H1 (cell line): ENCODE measurements around the gene ANK3. TPM values are rescaled to one million over a fixed set of nuclear protein-coding genes. Genes with fewer than 3 reads are reported as not detected.

ENCODE experiments used
- CTCF ChIA-PET: fragments of 300-600 bp; sonication (Branson Sonifier 250); formaldehyde crosslinking; loops from one replicate; lab custom pipeline; 2021; ENCODE audit not compliant: partially characterized antibody; lab: Charles Lee
- POLR2A ChIA-PET: fragments of 300-600 bp; sonication (Branson Sonifier 250); formaldehyde crosslinking; loops from one replicate; lab custom pipeline; 2021; ENCODE audit warnings: inconsistent platforms; ENCODE audit not compliant: partially characterized antibody; lab: Charles Lee
- DNase-seq, 2 experiments: peaks; one replicate each; pipeline versions ENCODE4 v3.0.0 to v3.0.0-alpha.2; 2010 to 2022; ENCODE audit warnings: low spot score in 2 of 2, low read depth in 1 of 2, mixed read lengths in 1 of 2
- FAIRE-seq: peaks from 2 replicates; lab custom pipeline; 2011; peaks lifted over from hg19 to GRCh38; lab: Jason Lieb, UNC
- H2AFZ ChIP-seq: 2 replicates; pipeline ENCODE4 v1.8.1; 2012; ENCODE audit warnings: low read length, inconsistent platforms
- H2AK5ac ChIP-seq: 2 replicates; pipeline ENCODE4 v1.6.1; 2013; ENCODE audit warnings: low read depth, low read length
- H2BK120ac ChIP-seq: replicated peaks from 2 replicates; pipeline ENCODE3; 2013; ENCODE audit warnings: low read depth, low read length, inconsistent platforms
- H2BK12ac ChIP-seq: 2 replicates; pipeline ENCODE4 v1.6.1; 2013; ENCODE audit warnings: low read depth, low read length
- H2BK15ac ChIP-seq: 2 replicates; pipeline ENCODE4 v1.6.1; 2013; ENCODE audit warnings: low read length
- H2BK20ac ChIP-seq: 2 replicates; pipeline ENCODE4 v1.6.1; 2013; ENCODE audit warnings: low read length
- H2BK5ac ChIP-seq: 2 replicates; pipeline ENCODE4 v1.6.1; 2013; ENCODE audit warnings: low read depth, low read length
- H3K14ac ChIP-seq: 2 replicates; pipeline ENCODE4 v1.6.1; 2013; ENCODE audit warnings: inconsistent platforms; ENCODE audit not compliant: insufficient read length
- H3K18ac ChIP-seq: 2 replicates; pipeline ENCODE4 v1.6.1; 2013; ENCODE audit warnings: low read length; ENCODE audit errors: extremely low read depth
- H3K23ac ChIP-seq: 2 replicates; pipeline ENCODE4 v1.6.1; 2013; ENCODE audit warnings: inconsistent platforms; ENCODE audit not compliant: insufficient read length
- H3K23me2 ChIP-seq: 2 replicates; pipeline ENCODE4 v1.6.1; 2013; ENCODE audit warnings: low read depth, low read length
- H3K27ac ChIP-seq: 2 replicates; pipeline ENCODE4 v1.6.1; 2011; ENCODE audit warnings: low read depth, low read length, inconsistent platforms
- H3K27me3 ChIP-seq, 4 experiments: replicated peaks in 1 of 4; 1 replicate in 1 of 4; 2 replicates in 3 of 4; pipeline versions ENCODE4 v1.6.1 to v1.8.1; 2011 to 2013; ENCODE audit warnings: low read length in 3 of 4, mild to moderate bottlenecking in 3 of 4, inconsistent platforms in 2 of 4, mixed read lengths in 2 of 4, moderate library complexity in 1 of 4; ENCODE audit not compliant: control insufficient read depth in 3 of 4, insufficient read depth in 3 of 4; ENCODE audit errors: extremely low read depth in 1 of 4
- H3K36me3 ChIP-seq, 4 experiments: 2 replicates each; pipeline versions ENCODE4 v1.6.1 to v1.8.1; 2011 to 2013; ENCODE audit warnings: mild to moderate bottlenecking in 4 of 4, low read length in 3 of 4, moderate library complexity in 2 of 4, control low read depth in 1 of 4, inconsistent platforms in 1 of 4; ENCODE audit not compliant: insufficient read depth in 4 of 4, control insufficient read depth in 2 of 4
- H3K4ac ChIP-seq: replicated peaks from 2 replicates; pipeline ENCODE3; 2013; ENCODE audit warnings: low read length, low read depth, mixed read lengths, inconsistent platforms; ENCODE audit not compliant: insufficient read length
- H3K4me1 ChIP-seq, 4 experiments: replicated peaks in 1 of 4; 1 replicate in 1 of 4; 2 replicates in 3 of 4; pipeline versions ENCODE4 v1.6.1 to v1.8.1; 2011 to 2013; ENCODE audit warnings: low read length in 3 of 4, inconsistent platforms in 2 of 4, mixed read lengths in 1 of 4; ENCODE audit not compliant: insufficient read depth in 4 of 4, control insufficient read depth in 3 of 4
- H3K4me2 ChIP-seq, 2 experiments: 2 replicates each; pipeline versions ENCODE4 v1.6.1 to v1.8.1; 2011 to 2013; ENCODE audit warnings: low read depth in 2 of 2, low read length in 2 of 2, control low read depth in 1 of 2, inconsistent platforms in 1 of 2, mild to moderate bottlenecking in 1 of 2; ENCODE audit not compliant: insufficient read depth in 1 of 2
- H3K4me3 ChIP-seq, 4 experiments: fragments of 200-600, 300-600 bp in 1 of 4; sonication (generic), shearing (Covaris generic), sonication (Bioruptor Twin) in 1 of 4; 2 replicates each; pipeline versions ENCODE4 v1.5.1 to v1.8.1; 2011 to 2016; ENCODE audit warnings: low read length in 4 of 4, low read depth in 3 of 4, control low read depth in 2 of 4, inconsistent platforms in 2 of 4, mild to moderate bottlenecking in 2 of 4, mixed read lengths in 1 of 4, moderate library complexity in 1 of 4; ENCODE audit not compliant: insufficient read depth in 2 of 4; ENCODE audit errors: extremely low read depth in 1 of 4
- H3K56ac ChIP-seq: replicated peaks from 2 replicates; pipeline ENCODE3; 2013; ENCODE audit warnings: low read depth, mild to moderate bottlenecking, mixed read lengths, low read length, inconsistent platforms; ENCODE audit not compliant: insufficient read length
- H3K79me1 ChIP-seq: 2 replicates; pipeline ENCODE4 v1.6.1; 2013; ENCODE audit warnings: low read depth, low read length, control low read depth
- H3K79me2 ChIP-seq, 2 experiments: 2 replicates each; pipeline versions ENCODE4 v1.6.1 to v1.8.1; 2012 to 2013; ENCODE audit warnings: low read length in 2 of 2, mild to moderate bottlenecking in 2 of 2, inconsistent platforms in 1 of 2; ENCODE audit not compliant: insufficient read depth in 2 of 2, control insufficient read depth in 1 of 2
- H3K9ac ChIP-seq, 4 experiments: replicated peaks in 1 of 4; 1 replicate in 1 of 4; 2 replicates in 3 of 4; pipeline versions ENCODE4 v1.6.1 to v1.8.1; 2011 to 2013; ENCODE audit warnings: low read depth in 3 of 4, low read length in 3 of 4, control low read depth in 2 of 4, mild to moderate bottlenecking in 2 of 4, moderate library complexity in 2 of 4, inconsistent platforms in 1 of 4; ENCODE audit errors: extremely low read depth in 1 of 4
- H3K9me3 ChIP-seq, 2 experiments: 2 replicates each; pipeline versions ENCODE4 v1.6.1 to v1.8.1; 2012 to 2013; ENCODE audit warnings: mild to moderate bottlenecking in 2 of 2, moderate library complexity in 2 of 2, control low read depth in 1 of 2, inconsistent platforms in 1 of 2, low read depth in 1 of 2, low read length in 1 of 2, mixed read lengths in 1 of 2; ENCODE audit not compliant: insufficient read depth in 2 of 2
- H4K20me1 ChIP-seq, 2 experiments: replicated peaks in 1 of 2; 2 replicates each; pipeline versions ENCODE3 to v1.8.1; 2011 to 2013; ENCODE audit warnings: inconsistent platforms in 2 of 2, low read length in 2 of 2, mild to moderate bottlenecking in 1 of 2; ENCODE audit not compliant: insufficient read depth in 2 of 2, control insufficient read depth in 1 of 2
- H4K5ac ChIP-seq: 2 replicates; pipeline ENCODE4 v1.6.1; 2013; ENCODE audit warnings: low read length, low read depth, mixed read lengths, inconsistent platforms; ENCODE audit not compliant: insufficient read length
- H4K8ac ChIP-seq: 2 replicates; pipeline ENCODE4 v1.8.0; 2013; ENCODE audit warnings: mild to moderate bottlenecking, moderate library complexity, low read length, inconsistent platforms; ENCODE audit not compliant: insufficient read depth; ENCODE audit errors: extremely low read depth
- H4K91ac ChIP-seq: replicated peaks from 2 replicates; pipeline ENCODE3; 2013; ENCODE audit warnings: low read length, mixed read lengths, inconsistent platforms; ENCODE audit not compliant: insufficient read length
- ASH2L ChIP-seq: fragments of 200-600, 300-600 bp; sonication (generic); IDR thresholded peaks from one replicate; pipeline ENCODE4 v1.7.1; 2017; ENCODE audit warnings: low read length
- BACH1 ChIP-seq: IDR thresholded peaks from 2 replicates; pipeline ENCODE4 v1.6.1; 2012; ENCODE audit warnings: low read length, improper control_type of control experiment
- CBX5 ChIP-seq: fragments of 300-800, 300-1000 bp; sonication (generic); IDR thresholded peaks from 2 replicates; pipeline ENCODE4 v1.7.1; 2016; ENCODE audit warnings: antibody characterized with exemption, low read length, low read depth
- CHD1 ChIP-seq: IDR thresholded peaks from 2 replicates; pipeline ENCODE4 v1.6.1; 2012; ENCODE audit warnings: low read depth, low read length, improper control_type of control experiment
- EP300 ChIP-seq, 2 experiments: IDR thresholded peaks; 1 replicate in 1 of 2; 2 replicates in 1 of 2; pipeline ENCODE4 v1.6.1; 2011 to 2012; ENCODE audit warnings: low read depth in 2 of 2, low read length in 2 of 2, mild to moderate bottlenecking in 2 of 2, borderline replicate concordance in 1 of 2, inconsistent platforms in 1 of 2, moderate library complexity in 1 of 2
- GTF2F1 ChIP-seq: IDR thresholded peaks from 2 replicates; pipeline ENCODE4 v1.6.1; 2012; ENCODE audit warnings: low read depth, low read length, improper control_type of control experiment, borderline replicate concordance
- HDAC2 ChIP-seq, 2 experiments: fragments of 300-600 bp in 1 of 2; sonication (generic) in 1 of 2; IDR thresholded peaks; 2 replicates each; pipeline ENCODE4 v1.6.1; 2011 to 2012; ENCODE audit warnings: low read depth in 2 of 2, low read length in 2 of 2, mild to moderate bottlenecking in 2 of 2, moderate library complexity in 2 of 2, borderline replicate concordance in 1 of 2, inconsistent platforms in 1 of 2
- HDAC6 ChIP-seq: IDR thresholded peaks from one replicate; pipeline ENCODE4 v1.7.1; 2012; ENCODE audit warnings: low read depth, mild to moderate bottlenecking, inconsistent platforms, low read length, moderate library complexity
- RAD21 ChIP-seq, 2 experiments: IDR thresholded peaks in 1 of 2; conservative IDR thresholded peaks in 1 of 2; 2 replicates each; pipeline ENCODE4 v1.6.1; 2011; ENCODE audit warnings: low read depth in 2 of 2, low read length in 2 of 2, improper control_type of control experiment in 1 of 2, inconsistent platforms in 1 of 2, mild to moderate bottlenecking in 1 of 2, moderate library complexity in 1 of 2
- TEAD4 ChIP-seq: IDR thresholded peaks from 2 replicates; pipeline ENCODE4 v1.6.1; 2012; ENCODE audit warnings: low read depth, low read length, inconsistent platforms, mixed read lengths
- ZNF274 ChIP-seq: IDR thresholded peaks from 2 replicates; pipeline ENCODE4 v1.7.0; 2012; ENCODE audit warnings: low read length, borderline replicate concordance; ENCODE audit errors: extremely low read depth
- polyA plus RNA-seq, 7 experiments: library from polyadenylated mRNA; depleted of rRNA in 3 of 7; stranded (reverse) in 5 of 7; unstranded in 2 of 7; fragments of >200 nt in 5 of 7; fragments of 200-250 nt in 2 of 7; gene quantifications; 1 replicate in 5 of 7; 2 replicates in 1 of 7; 4 replicates in 1 of 7; pipeline versions ENCODE4 v1.2.1 to v1.2.3, GENCODE V29; 2011 to 2013; ENCODE audit warnings: missing spikeins in 2 of 7, mixed read lengths in 2 of 7
- total RNA-seq: library from RNA; stranded (reverse); fragmentation: NEBNext Ultra II Directional; extraction: Animal tissue kit (Norgen Biotek cat#: 25700); gene quantifications from 2 replicates; pipeline ENCODE4 v1.2.1, GENCODE V29; 2021
- TF ChIP-seq, protein P1 (sequence below): IDR thresholded peaks from 2 replicates; pipeline ENCODE4 v1.6.1; 2012; ENCODE audit warnings: inconsistent platforms
- TF ChIP-seq, protein P2 (sequence below): IDR thresholded peaks from 2 replicates; pipeline ENCODE4 v1.6.1; 2011; ENCODE audit warnings: low read length, improper control_type of control experiment

Gene ANK3
- total and polyA plus RNA-seq, 2 of the 8 experiments (the other 6 are each of a cell fraction or from before 2014, with no cell fraction given), result 18.1 to 67.9 TPM

DNA sequence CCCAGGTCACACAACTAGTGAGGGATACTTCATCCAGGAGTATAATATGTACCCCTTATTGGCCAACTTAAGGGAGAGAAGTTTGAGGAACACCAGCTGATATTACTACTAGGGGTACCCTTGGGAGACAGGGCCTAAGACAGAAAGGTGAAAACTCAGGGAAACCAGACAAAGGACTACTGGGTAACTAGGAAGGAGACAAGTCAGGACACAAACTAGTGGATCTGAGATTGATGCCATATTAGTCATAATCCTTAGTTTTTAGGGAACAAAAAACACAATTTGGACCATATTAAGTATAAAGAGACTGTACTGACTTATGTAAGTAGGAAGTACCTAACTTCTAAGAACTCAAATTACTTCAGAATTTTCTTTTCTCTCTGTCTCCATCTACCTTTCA is 404.0 kb downstream of the ANK3 start:
- H3K36me3 ChIP-seq, result no peaks in the 10 kb centered on the region
- no peaks in the 10 kb centered on the region; the same call in 1 of the 2 replicates for H3K23me2 ChIP-seq
- no peak overlapping the region for H4K8ac ChIP-seq
- no peak overlapping the region for H3K4ac ChIP-seq
- H3K27me3 ChIP-seq, result no peaks in the 10 kb centered on the region
- H3K9me3 ChIP-seq, result no peaks in the 10 kb centered on the region
- no peak overlapping the region for H2BK15ac ChIP-seq
- no peak overlapping the region for H3K14ac ChIP-seq
- no peak overlapping the region for H3K27ac ChIP-seq
- H2AK5ac ChIP-seq, result no peak overlapping the region
- no peaks in the 10 kb centered on the region for H3K79me2 ChIP-seq
- no peak overlapping the region for H3K4me2 ChIP-seq
- no peak overlapping the region for H3K23ac ChIP-seq
- POLR2A ChIA-PET, result no interaction called here
- FAIRE-seq, result no peak
- H2AFZ ChIP-seq, result no peak overlapping the region
- no peak overlapping the region for H3K9ac ChIP-seq
- no peak overlapping the region for H2BK120ac ChIP-seq
- no peak overlapping the region for H4K5ac ChIP-seq
- H4K91ac ChIP-seq, result no peak overlapping the region
- no peak overlapping the region for H2BK12ac ChIP-seq
- DNase-seq, result no peak
- TF ChIP-seq ZNF274 (no peak), HDAC6 (no peak), GTF2F1 (no peak), CHD1 (no peak), ASH2L (no peak), BACH1 (no peak), EP300 (IDR thresholded peaks at IDR 0.05; ENCODE audit: borderline replicate concordance in 1 of 2, low read depth in 2 of 2, low read length in 2 of 2) (no peak), RAD21 (IDR thresholded peaks at IDR 0.05 in 1 of 2, conservative IDR thresholded peaks at IDR 0.05 in 1 of 2; ENCODE audit: low read depth in 2 of 2, low read length in 2 of 2) (no peak), HDAC2 (IDR thresholded peaks at IDR 0.05; ENCODE audit: borderline replicate concordance in 1 of 2, low read depth in 2 of 2, low read length in 2 of 2) (no peak), TEAD4 (no peak), CBX5 (no peak)
- TF ChIP-seq, protein P1, sequence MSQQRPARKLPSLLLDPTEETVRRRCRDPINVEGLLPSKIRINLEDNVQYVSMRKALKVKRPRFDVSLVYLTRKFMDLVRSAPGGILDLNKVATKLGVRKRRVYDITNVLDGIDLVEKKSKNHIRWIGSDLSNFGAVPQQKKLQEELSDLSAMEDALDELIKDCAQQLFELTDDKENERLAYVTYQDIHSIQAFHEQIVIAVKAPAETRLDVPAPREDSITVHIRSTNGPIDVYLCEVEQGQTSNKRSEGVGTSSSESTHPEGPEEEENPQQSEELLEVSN, result no peak
- TF ChIP-seq, protein P2, sequence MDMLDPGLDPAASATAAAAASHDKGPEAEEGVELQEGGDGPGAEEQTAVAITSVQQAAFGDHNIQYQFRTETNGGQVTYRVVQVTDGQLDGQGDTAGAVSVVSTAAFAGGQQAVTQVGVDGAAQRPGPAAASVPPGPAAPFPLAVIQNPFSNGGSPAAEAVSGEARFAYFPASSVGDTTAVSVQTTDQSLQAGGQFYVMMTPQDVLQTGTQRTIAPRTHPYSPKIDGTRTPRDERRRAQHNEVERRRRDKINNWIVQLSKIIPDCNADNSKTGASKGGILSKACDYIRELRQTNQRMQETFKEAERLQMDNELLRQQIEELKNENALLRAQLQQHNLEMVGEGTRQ, result no peak
- no peak overlapping the region for H2BK5ac ChIP-seq
- no peaks in the 10 kb centered on the region for H3K4me1 ChIP-seq
- no peaks in the 10 kb centered on the region for H4K20me1 ChIP-seq
- no peak overlapping the region for H3K18ac ChIP-seq
- no peak overlapping the region for H3K4me3 ChIP-seq
- CTCF ChIA-PET, result interaction anchor here (0.9 kb wide), 1 partner anchor 34 kb away, joined by 3 read pairs; no protein-coding TSS in a partner anchor
- no peaks in the 10 kb centered on the region for H3K79me1 ChIP-seq
- H3K56ac ChIP-seq, result no peak overlapping the region
- no peak overlapping the region for H2BK20ac ChIP-seq
